Mononuclear cell (primary cell): Measurements from ENCODE around the gene DNAI1. TPM values are rescaled to one million over a fixed set of nuclear protein-coding genes. Genes with fewer than 3 reads are reported as not detected.
A peak's percentile ranks its signal among the peaks of the same experiment; 100 is the strongest.
"Not testable (repeated sequence)": the region's sequence is repeated elsewhere in the genome, so short reads cannot be mapped to it uniquely, and the experiment has no call there.

Experiments used
- H3K27me3 ChIP-seq: 2 replicates; pipeline ENCODE4 v1.6.0; 2011; ENCODE audit warnings: low read length, control low read depth; ENCODE audit not compliant: insufficient read depth
- H3K4me1 ChIP-seq: 2 replicates; pipeline ENCODE4 v1.5.1; 2011; ENCODE audit warnings: mild to moderate bottlenecking, low read length, control low read depth; ENCODE audit not compliant: insufficient read depth
- H3K4me3 ChIP-seq: 2 replicates; pipeline ENCODE4 v1.5.1; 2011; ENCODE audit warnings: mild to moderate bottlenecking, low read length, moderate library complexity
- H3K9me3 ChIP-seq: 2 replicates; pipeline ENCODE4 v1.5.1; 2011; ENCODE audit warnings: low read depth, mild to moderate bottlenecking, control low read depth, low read length
- total RNA-seq: library from RNA; depleted of rRNA; stranded (reverse); fragments of >200 nt; gene quantifications from one replicate; pipeline ENCODE4 v1.2.3, GENCODE V29; 2012

Gene DNAI1
- total RNA-seq, 1 donor, result not detected

DNA sequence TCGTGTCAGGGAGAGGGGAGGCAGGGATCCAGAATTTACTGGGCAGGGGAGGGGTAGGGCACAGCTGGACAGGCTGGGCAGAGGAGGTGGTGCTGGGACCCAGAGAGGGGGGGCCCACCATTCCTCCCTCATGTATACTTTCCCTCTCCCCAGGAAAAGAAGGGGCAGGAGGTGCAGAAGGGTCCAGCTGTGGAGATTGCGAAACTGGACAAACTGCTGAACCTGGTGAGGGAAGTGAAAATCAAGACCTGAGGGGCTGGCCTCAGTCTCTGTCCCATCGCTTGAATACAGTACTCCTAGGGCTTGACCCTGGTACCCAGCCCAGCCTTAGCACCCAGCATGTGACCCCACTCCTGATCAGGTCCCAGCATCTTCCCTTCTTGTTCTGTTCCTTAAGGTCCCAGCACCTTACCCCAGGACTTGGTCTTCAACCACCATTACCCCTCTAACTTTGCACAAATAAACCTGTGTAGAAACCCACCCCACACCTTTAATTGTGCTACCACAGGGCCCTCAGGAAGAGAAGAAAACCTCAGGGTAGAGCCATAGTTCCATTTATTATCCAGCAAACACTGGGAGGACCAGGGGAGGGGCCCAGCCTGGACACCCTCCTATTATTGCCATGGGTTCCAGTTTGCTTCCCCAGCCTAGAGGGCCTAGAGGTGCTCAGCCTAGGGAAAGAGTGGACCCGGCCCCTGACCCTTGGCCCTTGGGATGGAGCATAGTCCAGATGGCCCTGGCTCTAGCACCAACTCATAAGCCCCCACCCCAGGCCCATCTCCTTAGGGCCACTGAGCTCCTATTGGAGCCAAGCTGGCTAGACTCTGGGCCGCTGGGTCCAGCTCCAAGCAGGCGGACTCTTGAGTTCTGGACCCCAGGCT, 62.1 kb downstream of the DNAI1 start:
- H3K4me3 ChIP-seq, result no peak overlapping the region
- no peaks in the 10 kb centered on the region for H3K9me3 ChIP-seq
- H3K27me3 ChIP-seq, result peaks cover 3% of the 10 kb centered on the region
- peaks cover 18% of the 10 kb centered on the region for H3K4me1 ChIP-seq

DNA sequence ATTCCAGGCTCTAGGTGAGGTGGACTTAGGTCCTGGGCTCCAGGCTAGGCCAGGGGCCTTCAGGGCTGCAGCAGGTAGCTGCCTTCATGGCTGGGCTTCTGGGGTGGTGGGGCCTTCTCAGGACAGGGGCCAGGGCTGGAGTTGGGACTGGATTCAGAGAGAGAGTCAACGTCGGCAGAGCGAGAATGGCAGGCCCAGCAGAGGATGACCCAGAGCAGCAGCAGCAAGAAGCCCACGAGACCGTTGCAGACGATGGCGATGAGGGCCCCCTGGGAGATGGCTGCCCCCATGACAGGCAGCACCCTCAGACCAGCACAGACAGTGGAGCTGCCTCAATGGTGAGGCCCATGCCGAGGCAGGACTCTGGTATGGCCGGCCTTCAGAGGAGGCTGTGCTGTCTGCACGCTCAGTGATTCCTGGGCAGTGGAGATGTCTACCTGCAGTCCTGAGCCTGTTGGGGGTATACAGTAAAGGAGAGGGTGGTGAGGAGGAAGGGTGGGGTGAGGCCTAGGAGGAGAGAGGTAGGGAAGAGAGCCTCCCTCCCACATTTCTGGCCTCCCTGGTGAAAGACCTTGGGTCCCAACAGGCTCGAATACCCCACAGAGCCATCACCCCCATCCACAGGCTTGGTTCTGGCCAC, 62.9 kb downstream of the DNAI1 start:
- Histone ChIP-seq H3K27me3 (peaks cover 8% of the 10 kb centered on the region), H3K4me1 (peaks cover 18% of the 10 kb centered on the region), H3K9me3 (no peaks in the 10 kb centered on the region), H3K4me3 (no peak overlapping the region)

DNA sequence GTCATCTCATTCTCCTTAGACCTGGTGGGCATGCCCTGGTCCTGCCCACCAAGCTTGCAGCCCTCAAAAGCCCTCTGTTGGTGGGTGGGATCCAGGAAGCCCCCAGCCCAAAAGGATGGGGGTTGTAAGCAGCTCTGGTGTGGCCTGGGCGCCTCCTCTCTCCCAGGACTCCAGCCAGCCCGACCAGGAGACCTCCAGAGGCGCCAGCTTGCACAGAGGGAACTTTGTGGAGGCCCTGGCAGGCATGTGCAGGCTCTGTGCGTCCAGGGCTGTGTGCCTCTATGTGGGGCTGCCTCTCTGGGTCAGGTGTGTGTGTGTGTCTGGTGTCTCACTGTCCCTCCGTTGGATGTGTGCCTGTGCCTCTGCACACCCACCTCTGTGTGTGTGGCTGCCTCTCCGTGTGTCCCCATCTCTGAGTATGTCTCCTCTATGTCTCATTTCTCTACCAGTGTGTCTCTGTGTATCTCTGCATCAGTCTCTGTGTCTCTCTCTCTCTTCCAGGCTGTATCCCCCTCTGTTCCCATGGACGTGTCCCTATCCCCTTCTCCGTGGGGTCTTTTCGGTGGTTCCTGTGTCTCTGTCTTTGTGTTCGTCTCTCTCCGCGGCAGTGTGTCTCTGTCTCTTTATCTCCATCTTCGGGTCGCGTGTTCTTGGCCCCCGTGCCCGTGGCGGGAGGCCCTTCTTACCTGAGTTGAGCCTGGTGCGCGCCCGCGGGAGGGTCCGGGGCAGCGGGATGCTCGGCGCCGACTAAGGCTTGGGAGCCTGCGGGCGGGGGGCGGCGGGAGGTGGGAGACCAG, 63.7 kb downstream of the DNAI1 start:
- H3K9me3 ChIP-seq, result no peaks in the 10 kb centered on the region
- peak overlapping the region; percentile 8 for H3K4me3 ChIP-seq
- peaks cover 18% of the 10 kb centered on the region for H3K4me1 ChIP-seq
- peaks cover 8% of the 10 kb centered on the region for H3K27me3 ChIP-seq

DNA sequence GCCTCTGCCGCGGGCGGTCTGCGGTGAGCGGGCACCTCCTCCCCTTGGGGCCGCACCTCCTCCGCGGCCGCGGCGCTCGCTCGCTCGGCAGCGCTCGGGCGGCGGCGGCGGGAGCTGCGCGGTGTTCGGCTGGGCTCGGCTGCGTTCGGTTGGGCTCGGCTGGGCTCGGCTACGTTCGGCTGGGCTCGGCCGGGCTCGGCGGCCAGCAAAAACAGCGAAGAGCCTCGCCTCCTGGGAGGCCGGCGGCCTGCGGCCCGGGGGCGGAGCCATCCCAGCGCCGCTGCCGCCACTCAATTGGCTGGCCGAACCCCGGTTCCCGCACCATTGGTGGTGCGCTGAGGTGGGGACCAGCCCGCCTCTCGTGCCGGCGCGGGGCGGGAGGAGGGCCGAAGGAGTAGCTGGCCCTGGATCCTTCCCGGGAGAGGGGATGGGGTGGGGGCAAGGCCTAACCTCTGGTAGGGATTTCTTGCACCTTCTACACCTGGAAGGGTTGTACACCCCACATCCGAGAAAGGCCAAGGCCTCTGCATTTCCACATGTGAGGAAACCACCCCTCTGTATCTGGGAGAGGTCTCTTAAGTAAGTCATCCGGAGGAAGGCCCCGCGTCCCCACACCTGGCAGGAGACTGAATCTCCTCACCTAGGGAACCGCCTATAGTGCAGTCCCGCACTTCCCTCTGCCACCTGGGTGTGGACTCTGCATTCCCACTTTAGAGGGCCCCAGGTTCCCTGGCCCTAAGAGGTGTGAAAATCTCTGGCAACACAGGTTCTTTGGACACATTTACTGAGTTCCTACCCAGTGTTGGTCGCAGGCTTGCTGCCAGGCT, 64.6 kb downstream of the DNAI1 start, which contains the start of gene ENHO:
TSS of gene ENHO (minus strand) at position 20 of the 827 bp plus-strand sequence. CDS start 1,295 bp downstream, outside the sequence.
- H3K4me1 ChIP-seq, result peaks cover 18% of the 10 kb centered on the region
- peaks cover 8% of the 10 kb centered on the region for H3K27me3 ChIP-seq
- H3K9me3 ChIP-seq, result no peaks in the 10 kb centered on the region
- peak within 1 kb of the TSS; percentile 8 for H3K4me3 ChIP-seq

DNA sequence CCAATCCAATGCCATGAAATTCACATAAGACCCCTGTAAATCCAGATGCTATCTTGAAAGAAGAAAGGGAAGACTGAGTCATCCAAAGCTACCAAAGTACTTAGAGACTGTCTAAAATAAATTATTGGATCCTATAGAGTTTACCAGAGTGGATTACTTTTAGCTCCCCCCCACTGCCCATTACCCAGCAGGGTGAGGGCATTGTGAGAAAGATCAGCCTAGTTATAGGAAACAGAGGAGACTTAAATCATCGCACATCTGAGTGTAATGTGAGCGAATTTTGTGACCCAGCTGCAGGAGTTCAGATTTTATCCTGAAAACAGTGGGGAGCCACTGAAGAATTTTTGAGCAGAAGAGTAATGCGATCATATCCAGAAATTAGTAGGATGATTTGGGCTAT, 65.7 kb downstream of the DNAI1 start:
- Histone ChIP-seq H3K9me3 (no peaks in the 10 kb centered on the region), H3K4me1 (peaks cover 14% of the 10 kb centered on the region), H3K27me3 (peaks cover 8% of the 10 kb centered on the region), H3K4me3 (no peak overlapping the region)

DNA sequence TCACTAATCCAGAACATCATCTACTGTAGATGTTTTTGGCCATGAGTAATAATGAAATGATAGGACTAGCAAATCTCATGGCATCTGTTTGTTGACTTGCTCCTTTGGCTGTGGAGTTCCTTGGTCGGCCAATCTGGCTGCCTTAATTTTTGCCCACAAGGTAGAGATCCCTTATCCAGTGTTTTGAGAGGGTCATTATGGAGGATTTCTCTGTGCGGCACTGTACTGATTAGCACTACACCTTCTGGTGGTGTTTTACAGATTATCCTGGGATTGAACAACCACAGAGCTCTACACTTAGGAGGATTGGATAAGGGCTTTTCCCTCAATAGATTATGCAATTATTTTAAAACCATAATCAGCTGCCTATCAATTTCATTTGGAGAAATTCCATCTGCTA, 67.4 kb downstream of the DNAI1 start:
- peaks cover 14% of the 10 kb centered on the region for H3K4me1 ChIP-seq
- H3K4me3 ChIP-seq, result no peak overlapping the region
- no peaks in the 10 kb centered on the region for H3K9me3 ChIP-seq
- H3K27me3 ChIP-seq, result peaks cover 8% of the 10 kb centered on the region

DNA sequence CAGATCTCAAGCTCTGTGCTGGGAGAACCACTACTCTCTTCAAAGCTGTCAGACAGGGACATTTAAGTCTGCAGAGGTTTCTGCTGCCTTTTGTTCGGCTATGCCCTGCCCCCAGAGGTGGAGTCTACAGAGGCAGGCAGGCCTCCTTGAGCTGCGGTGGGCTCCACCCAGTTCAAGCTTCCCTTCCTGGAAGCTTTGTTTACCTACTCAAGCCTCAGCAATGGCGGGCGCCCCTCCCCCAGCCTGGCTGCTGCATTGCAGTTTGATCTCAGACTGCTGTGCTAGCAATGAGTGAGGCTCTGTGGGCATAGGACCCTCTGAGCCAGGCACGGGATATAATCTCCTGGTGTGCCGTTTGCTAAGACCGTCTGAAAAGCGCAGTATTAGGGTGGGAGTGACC, 73.4 kb downstream of the DNAI1 start:
- H3K4me3 ChIP-seq, H3K27me3 ChIP-seq, H3K9me3 ChIP-seq, H3K4me1 ChIP-seq: not testable (repeated sequence)

DNA sequence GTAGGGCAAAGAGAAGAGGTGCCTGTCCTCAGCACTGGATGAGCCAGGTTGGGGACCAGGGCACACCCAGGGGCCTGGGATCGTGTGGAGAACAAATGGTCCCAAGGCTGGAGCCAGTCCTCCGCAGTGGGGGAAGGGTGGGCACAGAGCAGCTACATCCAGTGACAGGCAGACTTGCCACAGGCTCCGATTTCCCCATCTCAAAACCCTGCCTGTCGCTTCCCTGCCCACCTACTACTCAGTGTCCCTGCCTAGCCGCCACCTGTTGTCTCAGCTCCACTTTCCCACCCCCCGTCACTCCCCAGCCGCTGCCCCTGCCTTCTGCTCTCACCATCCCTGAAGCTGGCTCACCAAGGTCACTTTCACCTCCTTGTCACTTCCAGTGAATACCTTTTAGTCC, 78.1 kb downstream of the DNAI1 start:
- peaks cover 5% of the 10 kb centered on the region for H3K27me3 ChIP-seq
- no peaks in the 10 kb centered on the region for H3K4me1 ChIP-seq
- no peak overlapping the region for H3K4me3 ChIP-seq
- H3K9me3 ChIP-seq, result no peaks in the 10 kb centered on the region

DNA sequence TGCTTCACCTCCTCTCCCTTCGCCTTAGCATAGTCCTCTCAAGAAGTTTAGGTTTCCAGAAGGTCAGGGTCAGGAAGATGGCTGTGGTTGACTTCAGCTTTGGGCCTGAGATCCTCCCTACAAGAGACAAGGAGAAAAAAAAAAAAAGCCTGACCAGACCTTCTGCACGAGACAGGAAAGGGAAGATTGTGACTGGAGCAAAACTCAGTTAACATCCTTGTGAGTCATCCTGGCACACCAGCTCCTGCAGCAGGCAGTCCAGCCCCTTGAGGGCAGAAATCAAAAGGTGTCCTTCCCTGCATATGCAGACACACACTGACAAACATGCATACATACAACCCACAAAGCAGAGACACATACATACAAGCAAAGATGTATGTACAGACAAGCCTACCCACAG, 82.2 kb downstream of the DNAI1 start:
- no peak overlapping the region for H3K4me3 ChIP-seq
- H3K9me3 ChIP-seq, result no peaks in the 10 kb centered on the region
- no peaks in the 10 kb centered on the region for H3K4me1 ChIP-seq
- peaks cover 4% of the 10 kb centered on the region for H3K27me3 ChIP-seq

DNA sequence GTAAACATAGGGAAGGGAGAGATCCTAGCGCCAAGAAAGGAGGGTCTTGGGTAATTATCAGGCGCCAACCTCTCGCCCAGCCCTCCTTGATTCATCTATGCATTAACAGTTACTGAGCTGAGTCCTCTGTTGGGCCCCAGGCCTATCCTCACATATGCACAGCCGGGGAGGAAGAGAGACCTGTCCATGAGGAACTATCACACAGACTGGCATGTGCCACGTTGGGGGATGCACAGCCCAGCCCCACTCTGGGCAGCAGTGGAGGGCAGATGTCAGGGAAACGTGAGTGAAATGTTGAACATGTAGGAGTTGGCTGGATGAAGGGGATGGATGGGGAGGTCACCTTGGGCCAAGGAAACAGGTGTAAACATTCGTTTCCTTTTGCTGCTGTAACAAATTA, 82.9 kb downstream of the DNAI1 start:
- Histone ChIP-seq H3K4me1 (no peaks in the 10 kb centered on the region), H3K27me3 (peaks cover 2% of the 10 kb centered on the region), H3K4me3 (no peak overlapping the region), H3K9me3 (no peaks in the 10 kb centered on the region)

DNA sequence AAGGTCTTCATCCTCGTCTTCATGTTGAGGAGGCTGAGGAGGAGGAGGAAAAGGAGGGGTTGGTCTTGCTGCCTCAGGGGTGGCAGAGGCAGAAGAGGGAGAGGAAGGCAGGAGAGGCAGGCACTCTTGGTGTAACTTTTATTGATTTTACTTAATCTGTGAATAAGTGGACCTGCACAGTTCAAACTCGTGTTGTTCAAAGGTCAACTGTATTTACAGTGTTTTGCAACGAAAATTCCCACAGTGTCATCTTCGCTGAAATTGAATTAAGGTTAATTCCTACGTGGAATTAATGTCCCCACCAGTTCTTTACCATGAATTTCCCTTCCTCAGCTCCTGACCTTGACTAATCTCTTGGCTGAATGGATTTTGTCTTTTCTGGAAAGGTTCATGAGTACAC, 85.4 kb downstream of the DNAI1 start:
- no peaks in the 10 kb centered on the region for H3K9me3 ChIP-seq
- no peak overlapping the region for H3K4me3 ChIP-seq

DNA sequence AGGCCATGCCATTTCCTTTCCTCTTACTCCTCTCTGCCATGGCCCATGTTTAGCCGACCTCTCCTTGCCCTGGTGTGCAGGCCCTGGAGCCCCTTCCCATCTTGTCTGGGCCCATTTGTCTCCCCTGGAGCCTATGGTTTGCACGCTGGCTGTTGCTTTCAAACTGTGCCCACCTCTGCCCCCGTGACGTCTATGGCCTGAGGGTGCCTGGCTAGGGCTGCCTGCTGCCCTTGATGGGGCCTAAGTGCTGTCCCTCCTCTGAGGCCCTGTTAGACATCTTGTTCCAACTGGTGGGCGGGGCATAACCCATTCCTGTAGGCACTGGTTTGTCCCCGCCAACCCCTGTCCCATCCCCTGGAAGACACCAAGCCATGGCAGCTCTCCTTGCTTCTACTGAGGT, 86.9 kb downstream of the DNAI1 start:
- H3K4me3 ChIP-seq, result no peak overlapping the region
- H3K4me1 ChIP-seq, result no peaks in the 10 kb centered on the region
- no peaks in the 10 kb centered on the region for H3K9me3 ChIP-seq
- peaks cover 2% of the 10 kb centered on the region for H3K27me3 ChIP-seq

More for the DNA sequence above, 85.4 kb downstream of the DNAI1 start:
- Histone ChIP-seq H3K27me3 (peaks cover 2% of the 10 kb centered on the region), H3K4me1 (no peaks in the 10 kb centered on the region)

DNA sequence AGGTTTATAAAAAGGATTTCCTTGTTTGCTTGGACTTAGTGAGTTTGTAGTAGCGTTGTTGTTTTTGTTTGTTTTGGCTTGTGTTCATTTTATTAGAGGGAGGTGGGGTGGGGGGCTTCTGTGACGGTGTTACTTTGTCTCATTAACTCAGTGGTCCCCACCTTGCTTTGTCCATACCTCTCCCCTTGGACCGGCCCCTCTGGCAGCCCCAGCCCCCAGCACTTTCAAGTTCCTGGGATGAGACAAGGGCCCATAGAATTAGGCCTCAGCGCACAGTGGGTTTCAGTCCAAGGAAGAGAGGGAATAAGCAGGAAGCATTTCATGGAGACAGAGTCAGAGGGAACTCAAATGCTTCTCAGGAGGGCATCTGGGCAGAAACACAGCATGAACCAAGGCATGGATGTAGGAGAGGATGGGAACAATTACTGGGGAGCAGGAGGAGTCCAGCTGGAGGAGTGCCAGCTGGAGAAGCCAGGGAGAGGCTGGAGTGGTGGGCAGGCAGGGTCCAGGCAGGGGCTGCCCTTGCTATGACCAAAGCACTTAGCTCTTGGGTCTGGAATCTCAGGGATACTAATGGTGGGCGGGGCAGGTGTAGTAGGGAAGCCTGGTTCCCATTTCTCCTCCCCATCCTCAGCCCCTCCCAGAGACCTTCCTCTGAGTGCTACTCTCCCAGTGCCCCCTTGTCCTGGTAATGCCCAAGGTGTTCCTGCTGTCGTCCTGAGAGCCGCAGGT, 87.7 kb downstream of the DNAI1 start:
- Histone ChIP-seq H3K4me3 (no peak overlapping the region), H3K4me1 (no peaks in the 10 kb centered on the region), H3K27me3 (peaks cover 2% of the 10 kb centered on the region), H3K9me3 (no peaks in the 10 kb centered on the region)
